K562 (cell line): ENCODE data around the gene CPA2.

Experiments used
- CREM ChIP-seq: IDR thresholded peaks from 2 replicates; pipeline ENCODE4 v1.6.1; 2014; ENCODE audit warnings: antibody characterized with exemption, low read depth
- FOXK1 ChIP-seq: sonication (generic); formaldehyde crosslinking; IDR thresholded peaks from 2 replicates; pipeline ENCODE4 v1.8.0; 2022; ENCODE audit warnings: missing genetic modification reagents, mild to moderate bottlenecking, borderline replicate concordance
- JUN ChIP-seq, 2 experiments: sonication (generic) in 1 of 2; formaldehyde crosslinking in 1 of 2; IDR thresholded peaks; 2 replicates each; pipeline versions ENCODE4 v1.6.1 to v1.8.0; 2012 to 2022; ENCODE audit warnings: borderline replicate concordance in 2 of 2, mild to moderate bottlenecking in 2 of 2, improper control_type of control experiment in 1 of 2, low read depth in 1 of 2, low read length in 1 of 2, missing genetic modification reagents in 1 of 2
- MXI1 ChIP-seq: IDR thresholded peaks from 2 replicates; pipeline ENCODE4 v1.6.1; 2011; ENCODE audit warnings: low read depth, mild to moderate bottlenecking, improper control_type of control experiment, low read length
- NFE2 ChIP-seq: IDR thresholded peaks from 2 replicates; pipeline ENCODE4 v1.6.1; 2014; ENCODE audit warnings: antibody characterized with exemption, low read depth
- POLR2A ChIP-seq: fragments of 450-650 bp; conservative IDR thresholded peaks from 2 replicates; pipeline ENCODE4 v1.6.1; 2016
- TBP ChIP-seq: optimal IDR thresholded peaks from 2 replicates; pipeline ENCODE3; 2011; ENCODE audit warnings: low read depth, low read length, improper control_type of control experiment
- ZNF407 ChIP-seq: fragments of 450-650 bp; IDR thresholded peaks from 2 replicates; pipeline ENCODE4 v1.6.1; 2016; ENCODE audit warnings: low read depth

- TF ChIP-seq JUN (IDR thresholded peaks at IDR 0.05; ENCODE audit: borderline replicate concordance, low read depth, low read length) (peak; percentile 88), JUN (CRISPR knock-in tag; IDR thresholded peaks at IDR 0.05; ENCODE audit: borderline replicate concordance) (no peak), MXI1 (no peak), CREM (no peak), ZNF407 (no peak), NFE2 (no peak), POLR2A (no peak), FOXK1 (CRISPR knock-in tag) (no peak), TBP (no peak)
Observed at GRCh38 chr7:130277763-130278643, 11.3 kb downstream of the CPA2 start.
